GM19025 (cell line): ENCODE results near the gene ADAMTS17.
A peak's percentile ranks its signal among the peaks of the same experiment; 100 is the strongest.

Source experiments
- ATAC-seq: cut with Tn5 transposase; IDR thresholded peaks from one replicate; pipeline ENCODE4 v1.9.1; 2021; ENCODE audit warnings: mild to moderate bottlenecking, low read depth, moderate library complexity; ENCODE audit not compliant: unreplicated experiment

ADAMTS17 gene

DNA sequence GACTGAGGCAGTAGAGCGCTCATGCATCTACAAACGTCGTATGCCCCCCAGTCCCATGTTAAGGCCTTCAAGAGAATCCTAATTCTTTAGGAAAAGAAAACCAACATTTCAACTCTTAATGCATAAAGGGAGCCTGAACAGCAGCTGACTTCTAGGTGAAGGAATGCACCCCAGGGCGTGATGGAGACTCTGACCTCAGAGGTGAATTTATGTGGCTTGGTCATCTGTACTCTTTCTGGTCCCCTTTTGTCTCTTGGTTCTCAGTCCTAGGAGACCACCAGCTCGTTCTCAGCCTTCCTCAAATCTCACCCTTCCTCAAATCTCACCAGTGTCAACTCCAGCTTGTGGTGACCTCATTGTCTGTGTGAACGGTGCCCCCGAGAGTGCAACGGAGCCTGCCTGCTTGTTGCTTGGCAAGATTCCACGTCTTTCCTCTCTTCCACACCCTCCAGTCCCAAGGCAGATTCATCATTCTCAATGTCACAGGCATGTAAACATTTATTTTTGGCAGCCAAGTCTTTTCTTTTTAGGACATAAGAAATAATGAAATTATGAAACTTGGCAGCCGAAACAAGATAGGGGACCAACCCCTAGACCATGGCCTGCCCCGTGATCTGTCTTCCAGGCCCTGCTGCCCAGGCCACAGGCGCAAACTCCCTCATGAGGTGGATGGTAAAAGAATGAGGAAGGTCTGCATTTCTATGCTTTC is 166.2 kb downstream of the ADAMTS17 start:
- ATAC-seq = no peak

DNA sequence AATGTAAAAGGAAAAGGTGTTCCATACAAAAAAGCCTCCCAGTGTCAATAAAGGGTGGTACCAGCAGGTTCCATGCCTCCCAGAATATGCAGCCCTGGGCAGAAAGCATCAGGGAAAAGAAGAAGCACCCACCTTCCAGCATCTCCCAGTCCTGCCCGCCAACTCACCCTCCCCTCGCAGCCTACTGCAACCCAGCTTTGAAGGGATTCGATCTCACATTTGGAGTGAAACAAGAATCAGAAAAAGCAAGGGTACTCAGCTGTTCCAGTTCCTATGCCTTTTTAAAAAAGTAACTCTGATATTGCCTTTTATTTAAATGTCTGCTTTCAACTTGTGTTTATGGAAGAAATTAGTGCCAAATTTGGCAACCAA is 166.9 kb downstream of the ADAMTS17 start:
- no peak for ATAC-seq

DNA sequence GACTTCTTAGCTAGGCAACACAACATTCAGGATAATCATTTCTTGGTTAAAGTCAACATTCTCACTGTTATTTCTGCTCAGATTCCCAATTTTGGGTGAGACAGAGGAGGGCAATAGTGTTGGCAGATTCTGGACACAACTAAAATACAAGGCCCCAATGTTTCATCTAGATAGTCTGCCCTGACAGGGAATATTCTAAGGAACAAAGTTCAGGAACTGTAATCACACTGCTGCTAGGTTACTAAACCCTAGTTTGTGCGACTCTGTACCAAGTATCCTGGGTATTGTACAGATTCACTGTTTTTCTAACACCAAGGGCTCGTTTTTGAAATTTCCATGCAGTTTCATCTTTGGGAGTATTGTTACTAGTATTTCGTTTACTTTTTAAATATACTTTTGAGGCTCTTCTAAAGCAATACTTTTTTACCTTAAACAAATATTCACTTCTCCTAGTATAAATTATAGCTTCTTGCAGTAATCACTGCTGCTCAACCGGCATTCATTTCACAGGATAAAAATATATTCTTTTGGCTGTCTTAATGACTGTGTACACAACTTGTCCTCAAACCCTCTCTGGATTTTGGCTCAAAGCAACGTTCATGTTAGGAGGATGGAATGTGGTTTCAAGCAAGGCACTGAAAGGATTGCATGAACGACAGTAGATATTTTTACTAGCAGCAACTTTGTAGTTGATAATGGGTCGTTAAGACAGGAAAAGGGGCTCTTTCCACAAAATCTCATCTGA is 167.4 kb downstream of the ADAMTS17 start:
- no peak for ATAC-seq

DNA sequence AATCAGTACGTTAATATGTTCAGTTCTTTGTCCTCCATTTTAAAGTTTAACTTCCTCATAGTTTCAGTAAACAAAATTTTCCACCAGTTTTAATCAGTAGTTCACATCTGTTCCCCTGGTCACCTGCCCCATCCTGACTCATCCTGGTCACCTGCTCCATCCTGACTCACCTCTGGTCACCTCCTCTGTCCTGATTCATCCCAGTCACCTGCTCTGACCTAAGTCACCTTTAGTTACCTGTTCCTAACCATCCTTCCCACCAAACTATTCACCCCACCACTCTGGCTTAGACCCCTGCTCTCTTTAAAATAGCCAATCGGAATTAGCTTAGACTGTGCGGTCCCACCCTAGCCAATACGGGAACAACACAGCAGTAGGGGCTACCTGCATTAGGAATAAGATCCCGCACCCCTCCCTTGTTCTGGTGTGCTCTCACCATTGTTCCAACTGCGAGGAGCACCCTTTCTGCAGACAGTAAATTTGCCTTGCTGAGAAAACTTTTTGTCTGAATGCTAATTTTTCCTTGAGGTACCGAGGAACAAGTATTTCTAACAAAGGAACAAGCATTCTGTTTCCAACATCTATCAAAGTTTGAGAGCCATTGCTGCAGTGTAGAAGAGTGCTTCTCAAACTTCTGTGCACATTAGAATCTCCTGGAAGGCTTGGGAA is 169.3 kb downstream of the ADAMTS17 start:
- no peak for ATAC-seq

DNA sequence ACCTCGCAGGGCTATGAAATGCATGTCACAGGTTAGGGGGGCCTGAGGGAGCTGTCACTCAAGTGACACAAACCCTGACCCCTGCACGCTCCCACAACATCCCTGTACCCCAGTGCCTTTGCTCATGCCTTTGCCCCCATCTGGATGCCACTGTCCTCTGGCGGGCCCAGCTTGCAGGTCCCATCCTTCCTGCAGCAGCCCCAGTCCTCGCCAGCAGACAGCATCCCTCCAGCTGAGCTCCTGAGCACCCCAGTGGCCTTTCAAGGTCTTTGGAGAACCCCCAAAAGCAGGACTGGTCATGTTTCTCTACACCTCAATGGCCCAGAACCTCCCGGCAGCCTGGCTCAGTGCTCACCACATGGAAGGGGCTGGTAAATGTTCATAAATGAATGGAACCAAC is 170.4 kb downstream of the ADAMTS17 start:
- ATAC-seq = no peak

DNA sequence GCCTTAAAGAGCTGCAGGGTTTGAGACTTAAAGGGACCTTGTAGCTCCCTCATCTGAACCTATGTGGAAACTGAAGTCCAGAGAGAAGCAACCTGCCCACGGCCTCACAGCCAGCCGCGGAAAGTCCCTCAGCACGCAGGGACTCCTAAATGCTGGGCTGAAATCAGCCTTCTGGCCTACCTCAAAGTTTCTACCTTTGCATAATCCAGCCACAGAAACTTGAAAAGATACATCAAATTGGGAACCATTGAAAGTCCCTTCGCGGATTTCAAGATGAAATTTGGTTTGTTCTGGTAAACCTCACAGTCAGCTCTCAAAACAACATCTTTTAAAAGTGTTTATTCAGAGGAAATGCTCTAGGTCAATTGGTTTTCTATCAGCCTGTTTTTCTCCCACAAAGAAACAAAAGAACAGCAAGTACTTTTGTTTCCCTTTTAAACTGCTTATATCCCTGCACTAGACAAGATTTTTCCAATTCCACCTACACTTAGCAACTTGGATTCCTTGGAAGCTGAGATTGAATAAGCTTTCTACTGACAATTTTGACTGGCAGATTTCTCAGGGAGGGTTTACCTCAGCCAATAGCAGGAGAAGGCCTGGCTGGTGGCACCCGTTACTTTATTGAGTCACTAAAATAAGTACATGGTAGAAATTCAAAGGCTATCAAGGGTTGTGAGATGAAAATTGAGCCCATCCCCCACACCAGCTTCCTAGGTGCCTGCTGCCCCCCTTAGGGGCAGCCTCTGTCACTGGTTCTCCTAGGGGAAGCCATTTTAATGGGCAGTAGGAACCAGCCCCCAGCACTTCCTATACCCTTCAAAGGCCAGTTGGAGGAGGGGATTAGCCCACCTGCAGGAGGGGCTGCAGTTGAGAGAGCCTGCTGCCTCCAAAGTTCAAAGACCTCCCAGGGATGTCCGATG is 171.2 kb downstream of the ADAMTS17 start:
- ATAC-seq = peak; percentile 92

DNA sequence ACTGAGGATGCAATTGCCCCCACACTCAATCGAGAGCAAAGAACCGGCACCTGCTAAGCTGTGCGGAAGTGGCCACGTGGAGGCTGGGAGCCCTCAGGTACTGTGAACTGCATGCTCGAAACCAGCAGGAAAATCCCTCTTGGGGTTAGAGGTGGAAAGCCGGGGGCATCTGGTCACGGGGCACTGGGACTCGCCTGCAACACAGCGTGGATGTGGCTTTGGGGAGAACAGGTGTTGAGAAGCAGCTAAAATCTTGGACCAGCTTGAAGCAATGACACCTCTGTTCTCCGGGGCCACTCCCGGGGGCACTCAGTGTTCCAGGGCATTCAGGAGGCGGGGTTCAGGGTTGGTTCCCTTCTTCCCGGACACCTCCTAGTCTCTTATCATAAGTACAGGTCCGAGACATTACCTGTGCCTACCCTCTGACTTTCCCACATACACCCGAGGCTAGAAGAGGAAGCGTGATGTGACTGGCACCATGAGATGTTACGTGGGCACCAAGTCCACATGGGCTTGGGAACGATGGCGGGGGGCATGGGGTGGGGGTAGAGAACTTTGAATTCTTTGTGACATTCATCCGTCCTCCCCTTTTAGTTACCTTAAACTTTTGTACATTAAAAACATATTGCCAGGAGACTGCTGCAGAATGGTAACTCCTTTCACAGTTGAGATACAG is 172.0 kb downstream of the ADAMTS17 start:
- no peak for ATAC-seq

DNA sequence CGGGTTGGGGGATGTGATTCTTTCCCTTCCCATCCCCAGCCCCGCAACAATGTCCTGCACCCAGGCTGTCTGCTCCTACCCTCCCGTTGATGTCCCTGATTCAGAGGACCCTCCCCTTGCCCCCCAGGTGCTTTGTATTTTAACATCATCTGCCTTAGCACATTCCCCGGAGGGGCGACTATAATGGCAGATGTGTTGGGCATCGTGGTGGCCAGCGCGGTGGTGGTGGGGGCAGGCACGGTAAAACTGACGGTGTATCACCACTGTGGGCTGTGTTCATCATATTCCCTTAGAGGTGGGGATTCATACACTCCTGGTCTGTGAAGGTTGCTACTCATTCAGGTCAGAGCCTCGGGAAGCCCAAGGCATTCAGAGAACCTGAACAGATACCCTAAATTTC is 173.0 kb downstream of the ADAMTS17 start:
- ATAC-seq = no peak

DNA sequence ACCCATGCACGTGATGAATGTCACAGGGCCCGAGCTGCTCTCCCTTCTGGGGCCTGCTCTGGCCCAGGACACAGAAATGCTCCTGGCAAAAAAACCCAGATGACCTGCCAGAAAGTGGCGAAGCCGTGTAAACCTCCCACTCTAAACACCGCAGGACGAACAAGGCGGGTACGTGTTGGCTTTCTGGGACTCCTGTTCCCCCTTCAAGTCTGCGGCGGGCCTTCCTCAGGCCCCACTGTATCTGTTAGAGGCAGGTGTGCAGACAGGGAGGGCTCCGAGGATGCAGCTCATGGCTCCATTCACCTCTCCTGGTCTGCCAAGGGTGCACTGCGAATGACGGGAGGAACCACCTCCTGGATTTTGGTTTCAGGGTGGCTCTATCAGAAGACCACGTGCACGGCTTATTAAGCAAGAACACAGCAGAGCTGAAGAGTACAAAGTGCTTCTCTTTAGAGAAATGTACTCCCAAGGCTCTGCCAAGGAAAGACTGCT is 173.8 kb downstream of the ADAMTS17 start:
- ATAC-seq = no peak

DNA sequence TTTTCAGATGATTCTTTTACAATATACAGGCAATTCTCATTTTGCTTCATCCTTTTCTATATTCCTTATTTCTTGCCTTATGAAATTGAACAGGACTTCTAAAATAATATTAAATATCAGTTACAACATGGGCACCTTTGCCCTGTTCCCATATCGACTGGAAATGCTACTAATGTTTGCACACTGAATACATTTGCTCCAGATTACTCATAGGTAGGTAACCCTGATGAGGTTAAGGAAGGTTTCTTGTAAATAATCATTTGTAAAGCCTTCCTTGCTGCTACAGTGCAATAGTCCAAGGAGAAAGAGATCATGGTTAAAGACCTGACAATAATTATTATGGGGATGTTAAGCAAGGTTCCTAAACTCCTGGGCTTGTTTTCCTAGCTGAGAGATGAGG is 175.5 kb downstream of the ADAMTS17 start:
- ATAC-seq = no peak

DNA sequence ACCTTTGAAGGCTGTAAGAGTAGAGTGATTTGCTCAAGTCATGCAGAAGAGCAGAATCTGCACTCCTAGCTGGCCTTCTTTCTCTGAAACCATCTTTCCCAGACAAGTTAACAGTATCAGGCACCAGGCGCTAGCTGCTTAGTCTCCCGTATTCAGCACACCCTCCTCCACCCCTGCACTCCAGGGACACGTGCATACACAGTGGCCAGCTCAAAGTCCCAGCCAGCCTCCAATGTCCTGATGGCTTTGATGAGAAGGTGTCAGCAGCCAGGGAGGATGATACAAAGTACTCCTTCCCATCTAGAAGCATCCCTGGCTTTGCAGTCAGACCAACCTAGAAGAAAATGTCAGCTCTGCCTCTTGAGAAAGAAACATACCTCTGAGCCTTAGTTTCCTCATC is 177.8 kb downstream of the ADAMTS17 start:
- no peak for ATAC-seq

DNA sequence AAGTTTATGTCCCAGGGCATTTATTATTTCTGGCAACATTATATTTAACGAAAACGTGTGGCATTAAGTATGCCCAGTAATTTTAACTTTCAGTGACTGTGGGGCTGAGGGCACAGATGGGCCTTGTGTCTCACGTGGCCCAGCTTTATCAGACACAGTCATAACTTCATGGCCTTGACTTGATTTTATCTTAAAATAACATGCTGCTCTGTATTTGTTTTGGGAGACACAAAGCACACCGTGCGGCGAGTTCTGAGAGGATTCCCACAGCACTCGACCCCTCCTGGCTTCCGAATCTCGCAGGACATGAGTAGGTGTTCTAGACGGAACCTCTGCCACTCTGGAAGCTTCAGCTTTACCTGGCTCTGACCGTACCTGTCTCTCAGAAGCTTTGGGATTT is 180.8 kb downstream of the ADAMTS17 start:
- ATAC-seq = no peak

DNA sequence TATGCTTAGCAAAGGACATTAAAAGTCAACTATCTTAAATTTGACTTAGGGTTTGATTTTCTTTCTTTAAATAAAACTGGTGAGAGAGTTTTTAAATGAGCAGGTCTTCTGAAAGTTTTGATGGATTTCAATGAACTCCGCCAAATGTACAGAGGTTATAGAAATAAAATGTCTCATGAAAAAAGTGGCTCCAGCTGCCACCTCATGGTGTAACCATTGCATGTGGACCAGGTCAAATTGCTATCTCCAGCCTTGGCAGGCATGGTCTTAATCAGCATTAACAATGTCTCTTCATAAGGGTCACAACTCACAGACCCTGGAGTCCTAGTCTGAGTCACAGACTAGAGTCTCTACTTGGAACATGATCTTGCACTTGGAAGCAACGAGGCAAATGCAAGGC is 182.3 kb downstream of the ADAMTS17 start:
- no peak for ATAC-seq

DNA sequence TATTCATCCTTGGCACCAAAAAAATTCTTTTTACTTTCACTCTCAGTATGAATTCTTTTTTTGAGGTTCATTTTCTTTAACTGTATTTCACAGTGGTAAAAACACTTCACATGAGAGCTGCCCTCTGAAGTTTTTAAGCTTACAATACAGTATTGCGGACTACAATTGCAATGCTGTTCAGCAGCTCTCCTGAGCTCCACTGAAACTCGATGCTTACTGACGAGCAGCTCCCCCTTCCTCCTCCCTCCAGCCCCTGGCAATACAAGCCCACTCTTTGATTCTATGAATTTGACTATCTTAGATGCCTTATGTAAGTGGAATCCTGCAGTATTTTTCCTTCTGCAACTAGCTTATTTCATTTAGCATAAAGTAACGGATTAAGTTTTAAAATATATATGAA is 183.4 kb downstream of the ADAMTS17 start:
- no peak for ATAC-seq

DNA sequence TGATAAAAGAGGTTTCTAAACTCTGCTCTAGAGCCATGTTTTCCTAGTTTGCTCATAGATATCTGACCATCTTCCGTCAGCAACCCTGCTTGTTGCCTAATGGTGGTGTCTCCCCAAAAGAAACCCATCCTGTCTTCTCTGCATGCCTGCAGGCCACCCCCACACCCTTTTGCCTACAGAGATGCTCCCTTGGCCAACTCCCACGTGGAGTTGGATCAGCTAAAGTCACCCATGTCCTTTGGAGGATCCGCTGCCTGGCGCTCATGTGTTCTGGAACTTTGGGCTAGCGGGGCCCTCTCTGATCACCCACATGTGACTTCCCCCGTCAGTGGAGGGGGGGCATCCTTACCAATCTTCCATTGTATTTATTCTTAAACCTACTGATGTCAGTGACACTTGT is 185.6 kb downstream of the ADAMTS17 start:
- ATAC-seq = no peak

DNA sequence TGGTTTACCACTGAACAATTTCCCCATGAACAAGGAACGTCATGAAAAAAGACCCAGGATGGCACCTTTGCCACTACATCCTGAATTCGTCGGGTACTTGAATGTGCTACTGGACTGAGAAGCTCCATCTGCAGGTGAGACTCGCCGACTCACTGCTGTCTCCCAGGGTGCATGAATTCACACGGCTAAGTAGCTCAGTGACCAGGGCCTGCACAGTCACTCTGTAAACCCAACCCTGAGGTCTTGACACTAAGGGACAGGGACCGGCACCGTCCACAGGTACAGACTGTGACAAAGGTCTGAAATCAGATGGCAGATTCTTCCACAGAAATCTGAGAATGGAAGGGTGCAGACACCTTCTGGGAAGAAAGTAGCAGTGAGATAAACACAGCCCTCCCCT is 187.4 kb downstream of the ADAMTS17 start:
- ATAC-seq = no peak

DNA sequence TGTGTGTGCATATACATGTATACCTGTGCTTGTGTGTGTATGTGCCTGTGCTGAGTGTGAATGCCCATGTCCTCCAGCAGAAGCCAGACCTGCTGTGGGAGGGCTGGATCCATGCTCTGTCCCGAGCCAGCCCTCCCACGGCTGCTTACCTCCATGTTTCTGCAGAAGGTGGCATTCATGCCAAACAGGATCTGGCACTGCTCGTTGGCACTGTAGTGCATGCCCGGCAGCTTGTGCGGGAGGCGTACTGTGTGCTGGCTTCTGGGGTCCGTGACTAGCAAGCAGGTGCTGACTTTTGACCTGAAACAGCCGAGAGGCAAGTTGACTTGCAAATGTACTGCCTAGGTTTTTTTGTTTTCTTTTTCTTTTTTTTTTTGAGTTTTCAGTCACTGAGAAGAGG is 189.3 kb downstream of the ADAMTS17 start:
- ATAC-seq = no peak

DNA sequence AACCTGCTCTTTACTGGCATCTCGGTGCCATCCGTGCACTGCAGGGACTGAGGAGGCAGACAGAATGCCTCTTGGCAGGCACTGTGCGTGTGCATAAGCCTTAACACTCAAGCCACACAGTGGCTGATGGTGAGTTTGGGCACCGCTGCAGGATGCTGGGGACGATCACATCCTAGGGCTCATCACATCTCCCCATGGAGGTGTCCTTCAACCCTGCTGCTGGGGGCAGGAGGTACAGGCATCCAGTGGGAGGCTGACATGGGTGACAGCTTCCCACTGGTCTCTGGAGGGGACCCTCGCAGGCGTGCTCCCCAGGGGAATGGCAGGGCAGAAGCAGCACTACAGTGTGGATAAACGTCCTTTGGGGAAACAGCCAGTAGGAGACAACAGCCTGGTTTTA is 190.9 kb downstream of the ADAMTS17 start:
- no peak for ATAC-seq

DNA sequence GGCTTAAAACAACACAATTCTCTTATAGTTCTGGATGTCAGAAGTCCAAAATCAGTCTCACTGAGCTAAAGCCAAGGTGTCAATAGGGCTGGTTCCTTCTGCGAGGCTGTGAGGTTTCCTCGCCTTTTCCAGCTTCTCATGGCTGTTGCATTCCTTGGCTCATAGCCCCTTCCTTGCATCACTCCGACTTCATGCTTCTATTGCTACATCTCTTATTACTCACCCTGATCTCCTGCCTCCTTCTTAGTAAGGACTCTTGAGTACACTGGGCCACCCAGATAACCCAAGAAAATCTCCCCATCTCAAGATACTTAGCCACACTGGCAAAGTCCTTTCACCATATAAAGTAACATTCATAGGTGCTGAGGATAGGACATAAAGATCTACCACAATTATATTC is 193.9 kb downstream of the ADAMTS17 start:
- no peak for ATAC-seq

DNA sequence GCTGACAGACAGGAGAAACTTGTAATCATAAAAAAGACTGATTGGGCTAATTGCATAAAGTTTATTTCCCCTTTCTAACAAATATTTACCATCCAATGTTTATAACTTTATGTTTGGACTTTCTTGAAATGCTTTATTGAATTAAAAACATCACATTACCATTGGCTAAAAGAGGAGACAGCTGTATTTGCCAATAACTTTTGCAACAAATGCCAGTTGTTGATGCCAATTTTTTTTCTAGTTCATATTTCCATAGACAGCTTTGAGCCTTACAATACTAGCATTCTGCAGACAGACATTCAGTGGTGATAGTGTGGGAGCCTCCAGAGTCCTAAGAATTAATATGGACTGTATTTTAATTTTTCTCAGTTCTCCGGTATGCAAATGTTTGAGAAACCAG is 198.4 kb downstream of the ADAMTS17 start:
- no peak for ATAC-seq
